ENCODE data around the gene WHAMM.
"Not testable (repeated sequence)": the region's sequence is repeated elsewhere in the genome, so short reads cannot be mapped to it uniquely, and the experiment has no call there.

Gene WHAMM

GRCh38 chr15:82865981-82866380 is 56.6 kb downstream of the WHAMM start:
- DNase-seq (ENCODE audit: low spot score), result not testable (repeated sequence)

GRCh38 chr15:82870727-82871320 is 61.4 kb downstream of the WHAMM start:
- no peak for DNase-seq (ENCODE audit: low spot score)

DNA sequence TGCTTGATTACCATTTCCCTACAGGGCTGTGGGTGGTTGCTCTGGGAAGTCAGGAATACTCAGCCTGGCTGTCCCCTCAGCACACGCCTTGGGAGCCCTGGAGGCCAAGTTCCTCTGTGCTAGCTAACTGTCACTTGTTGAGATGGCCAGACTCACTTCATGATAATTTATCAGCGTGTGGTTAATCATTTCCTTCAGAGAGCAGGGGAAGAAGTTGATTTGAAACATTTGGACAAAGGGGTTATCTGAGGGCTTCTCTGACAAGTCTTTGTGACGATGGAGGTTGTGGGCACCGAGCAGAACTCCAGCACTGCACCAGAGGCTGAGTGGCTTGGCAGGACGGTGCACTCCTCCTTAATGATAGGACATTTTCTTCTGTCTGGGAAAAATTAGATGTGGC is 61.9 kb downstream of the WHAMM start:
- DNase-seq (ENCODE audit: low spot score), result no peak

GRCh38 chr15:82871832-82872484 is 62.5 kb downstream of the WHAMM start:
- DNase-seq (ENCODE audit: low spot score), result no peak

- no peak for DNase-seq (ENCODE audit: low spot score)
These were observed 63.7 kb downstream of the WHAMM start for GRCh38 chr15:82873000-82873680.

DNA sequence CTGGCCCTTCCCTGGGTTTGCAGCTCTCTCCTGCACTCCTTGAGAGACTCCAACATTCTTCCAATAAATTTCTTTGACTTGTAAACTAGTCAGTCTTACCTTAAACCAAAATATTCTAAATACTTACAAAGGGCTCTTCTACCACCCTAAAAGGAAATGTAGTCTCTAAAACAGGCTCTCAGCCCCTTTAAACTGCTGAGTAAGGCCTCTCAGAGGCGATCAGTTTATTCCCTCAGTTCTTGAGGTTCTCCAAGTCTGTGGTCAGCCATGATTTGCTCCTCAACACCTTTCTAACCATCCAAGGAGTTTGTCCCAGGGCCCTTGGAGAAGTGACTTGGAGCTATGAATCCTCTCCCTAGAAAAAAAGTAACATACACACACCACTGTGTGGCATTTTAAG is 64.8 kb downstream of the WHAMM start:
- DNase-seq (ENCODE audit: low spot score), result no peak

- DNase-seq (ENCODE audit: low spot score), result no peak
These were observed 65.5 kb downstream of the WHAMM start for GRCh38 chr15:82874961-82875360.

DNA sequence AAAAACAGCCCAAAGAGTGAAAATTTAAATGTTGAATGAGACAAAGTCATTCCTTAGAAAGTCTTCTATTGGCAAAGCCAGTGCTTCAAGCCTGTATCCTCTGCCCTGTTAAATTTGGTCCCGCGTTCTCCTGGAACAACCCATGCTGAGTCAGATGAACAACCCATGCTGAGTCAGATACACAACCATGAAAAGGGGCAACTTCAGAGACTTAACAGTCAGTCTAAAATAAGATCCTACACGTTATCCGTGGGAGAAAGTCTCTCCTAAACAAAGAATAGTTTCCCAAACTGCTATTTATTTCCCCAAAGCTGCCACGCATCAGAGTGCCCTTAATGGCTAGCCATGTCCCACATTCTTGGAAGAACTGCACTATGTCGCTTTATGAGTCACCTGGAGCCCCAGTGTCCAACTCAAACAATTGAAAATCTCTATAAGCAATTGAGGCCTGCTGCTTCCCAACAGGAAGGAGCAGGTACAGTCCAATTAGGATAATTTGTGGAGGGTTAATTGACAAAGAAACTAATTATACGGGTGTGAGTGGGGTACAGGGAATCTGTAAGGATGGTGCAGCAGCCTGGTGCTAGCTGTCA is 66.1 kb downstream of the WHAMM start:
- DNase-seq (ENCODE audit: low spot score), result no peak

GRCh38 chr15:82877825-82878224 is 68.4 kb downstream of the WHAMM start:
- no peak for DNase-seq (ENCODE audit: low spot score)

- DNase-seq (ENCODE audit: low spot score), result no peak
These were observed 68.9 kb downstream of the WHAMM start for GRCh38 chr15:82878325-82878724.

- no peak for DNase-seq (ENCODE audit: low spot score)
These were observed 71.3 kb downstream of the WHAMM start for GRCh38 chr15:82880704-82881103.

DNA sequence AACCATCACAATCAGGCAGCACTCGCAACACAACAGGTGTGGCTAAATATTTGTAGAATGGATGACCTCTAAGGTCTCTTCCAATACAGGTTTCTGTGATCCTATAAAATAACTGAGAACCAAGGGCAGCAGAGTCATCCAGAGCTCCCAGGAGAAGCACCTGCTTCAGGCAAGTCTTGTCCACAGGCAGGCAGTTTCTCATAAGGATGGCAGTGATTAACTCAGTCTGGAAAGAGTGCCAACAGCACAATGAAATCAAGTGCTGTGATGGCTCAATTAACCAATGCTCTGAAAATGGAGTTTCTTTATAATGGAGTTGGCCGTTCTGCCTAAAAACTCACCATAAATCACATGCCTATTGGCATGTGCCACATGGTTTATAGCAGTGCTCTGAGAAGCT is 72.3 kb downstream of the WHAMM start:
- DNase-seq (ENCODE audit: low spot score), result no peak

- DNase-seq (ENCODE audit: low spot score), result no peak
These were observed 73.0 kb downstream of the WHAMM start for GRCh38 chr15:82882273-82882928.
